Measurements from ENCODE around the gene SPTBN1.

Gene SPTBN1

DNA sequence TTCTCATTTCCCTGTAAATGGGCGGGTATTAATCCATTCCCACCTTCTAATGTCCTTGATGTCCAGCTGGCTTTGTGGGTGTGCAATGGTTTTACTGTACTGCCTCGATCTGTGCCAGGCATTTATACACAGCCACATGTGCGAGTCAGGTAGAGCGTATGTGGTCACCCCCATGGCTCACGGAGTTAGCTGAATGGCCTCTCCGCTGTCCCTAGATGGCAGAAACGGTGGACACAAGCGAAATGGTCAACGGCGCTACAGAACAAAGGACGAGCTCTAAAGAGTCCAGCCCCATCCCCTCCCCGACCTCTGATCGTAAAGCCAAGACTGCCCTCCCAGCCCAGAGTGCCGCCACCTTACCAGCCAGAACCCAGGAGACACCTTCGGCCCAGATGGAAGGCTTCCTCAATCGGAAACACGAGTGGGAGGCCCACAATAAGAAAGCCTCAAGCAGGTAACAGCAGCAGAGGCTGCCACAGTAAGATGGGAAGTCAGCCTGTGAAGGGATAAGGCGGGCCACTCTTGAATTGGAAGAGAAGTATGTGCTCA lies 208.2 kb downstream of the SPTBN1 start:
- DNase-seq, result no peak

- peak; percentile 64 for DNase-seq
Measured at GRCh38 chr2:54665436-54665856, 209.3 kb downstream of the SPTBN1 start.

DNA sequence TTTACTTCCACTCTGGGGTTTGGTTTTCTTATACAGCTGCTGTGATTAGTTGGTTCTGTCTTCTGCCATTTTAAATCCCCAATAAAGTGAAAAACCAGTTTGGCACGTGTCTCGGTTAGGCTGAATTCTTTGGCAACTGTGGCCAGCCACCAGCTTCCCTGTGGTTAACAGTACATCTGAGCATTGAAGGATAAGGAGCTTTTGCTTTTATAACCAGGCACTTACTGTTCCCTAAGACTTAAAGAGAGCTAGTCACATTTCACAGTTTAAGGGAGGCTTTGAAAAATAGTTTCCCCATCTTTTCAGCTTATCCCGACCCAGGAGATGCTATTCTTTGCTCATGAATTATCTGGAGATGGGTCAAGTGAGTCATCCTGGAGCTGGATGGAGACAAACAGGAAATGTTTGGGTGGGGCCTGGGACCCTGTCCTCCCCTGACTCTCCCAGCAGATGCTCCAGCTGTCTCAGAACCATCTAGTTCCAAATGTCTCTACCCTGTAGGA lies 210.1 kb downstream of the SPTBN1 start:
- DNase-seq, result no peak

- peak; percentile 91 for DNase-seq
Measured at GRCh38 chr2:54666634-54667265, 210.6 kb downstream of the SPTBN1 start.

DNA sequence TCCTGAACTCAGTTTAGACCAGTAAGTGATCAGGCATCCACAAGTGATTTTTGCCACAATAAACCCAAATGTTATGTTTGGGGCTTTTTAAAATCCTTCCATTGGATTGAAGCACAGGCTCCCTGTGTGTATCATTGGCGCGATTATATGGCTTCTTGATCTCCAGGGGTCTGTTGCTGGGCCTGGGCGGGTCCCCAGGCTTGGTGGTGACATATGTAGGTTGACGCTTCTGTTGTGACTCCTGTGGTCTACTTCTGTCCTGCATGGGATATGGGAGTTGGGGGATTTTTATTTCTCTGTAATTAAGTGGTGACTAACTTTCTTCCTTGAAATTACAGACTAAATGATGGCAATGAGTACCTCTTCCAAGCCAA lies 211.1 kb downstream of the SPTBN1 start:
- no peak for DNase-seq

DNA sequence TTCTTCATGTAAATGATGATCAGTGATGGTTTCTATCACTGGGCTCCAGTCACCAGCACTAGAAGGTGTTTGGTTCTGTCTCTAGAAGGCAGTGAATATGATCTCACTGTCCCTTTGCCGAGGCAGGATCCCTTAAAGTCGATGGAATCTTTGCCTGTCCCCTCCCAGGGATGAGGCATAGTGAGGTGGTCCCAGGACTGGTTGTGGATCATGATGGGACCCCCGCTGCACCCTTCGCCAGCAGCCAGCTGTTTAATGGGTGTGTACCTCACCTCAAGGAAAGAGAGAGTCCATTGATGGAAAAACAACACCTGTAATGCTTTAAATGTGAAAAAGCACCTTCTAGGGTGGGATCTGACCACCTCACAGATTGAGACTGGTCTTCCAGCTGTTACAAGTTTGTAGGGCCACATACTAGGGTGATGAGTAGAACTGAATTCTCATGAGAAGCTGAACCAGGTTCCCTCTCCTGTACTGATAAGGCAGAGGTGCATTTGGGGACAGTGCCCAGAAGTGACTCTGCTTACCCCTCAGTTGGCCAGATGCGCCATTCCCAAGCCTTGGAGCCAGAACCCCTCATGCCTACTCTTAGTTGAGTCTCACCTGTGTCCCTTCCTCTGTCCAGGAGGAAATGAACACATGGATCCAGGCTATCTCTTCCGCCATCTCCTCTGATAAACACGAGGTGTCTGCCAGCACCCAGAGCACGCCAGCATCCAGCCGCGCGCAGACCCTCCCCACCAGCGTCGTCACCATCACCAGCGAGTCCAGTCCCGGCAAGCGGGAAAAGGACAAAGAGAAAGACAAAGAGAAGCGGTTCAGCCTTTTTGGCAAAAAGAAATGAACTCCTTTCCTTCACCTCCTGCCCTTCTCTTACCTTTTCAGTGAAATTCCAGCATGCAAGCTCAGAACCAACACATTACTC lies 211.9 kb downstream of the SPTBN1 start:
- no peak for DNase-seq

DNA sequence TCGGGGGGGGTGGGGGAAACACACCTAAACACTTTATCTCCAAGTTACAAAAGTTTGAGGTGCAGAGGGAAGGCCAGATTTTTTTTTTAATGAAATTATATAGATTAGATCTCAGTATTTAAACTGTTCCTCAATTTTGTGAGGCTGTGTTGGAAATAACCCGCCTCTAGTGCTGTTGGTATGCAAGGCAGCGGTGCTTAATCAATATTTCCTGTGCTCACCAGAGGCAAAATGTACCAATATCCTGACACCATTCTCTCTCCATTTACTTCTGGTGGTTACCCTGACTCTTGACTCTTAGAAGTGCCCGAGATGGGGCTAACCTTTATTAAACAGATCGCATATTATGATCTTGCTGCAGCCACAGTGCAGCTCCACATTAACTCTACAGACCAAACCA lies 212.6 kb downstream of the SPTBN1 start:
- no peak for DNase-seq

DNA sequence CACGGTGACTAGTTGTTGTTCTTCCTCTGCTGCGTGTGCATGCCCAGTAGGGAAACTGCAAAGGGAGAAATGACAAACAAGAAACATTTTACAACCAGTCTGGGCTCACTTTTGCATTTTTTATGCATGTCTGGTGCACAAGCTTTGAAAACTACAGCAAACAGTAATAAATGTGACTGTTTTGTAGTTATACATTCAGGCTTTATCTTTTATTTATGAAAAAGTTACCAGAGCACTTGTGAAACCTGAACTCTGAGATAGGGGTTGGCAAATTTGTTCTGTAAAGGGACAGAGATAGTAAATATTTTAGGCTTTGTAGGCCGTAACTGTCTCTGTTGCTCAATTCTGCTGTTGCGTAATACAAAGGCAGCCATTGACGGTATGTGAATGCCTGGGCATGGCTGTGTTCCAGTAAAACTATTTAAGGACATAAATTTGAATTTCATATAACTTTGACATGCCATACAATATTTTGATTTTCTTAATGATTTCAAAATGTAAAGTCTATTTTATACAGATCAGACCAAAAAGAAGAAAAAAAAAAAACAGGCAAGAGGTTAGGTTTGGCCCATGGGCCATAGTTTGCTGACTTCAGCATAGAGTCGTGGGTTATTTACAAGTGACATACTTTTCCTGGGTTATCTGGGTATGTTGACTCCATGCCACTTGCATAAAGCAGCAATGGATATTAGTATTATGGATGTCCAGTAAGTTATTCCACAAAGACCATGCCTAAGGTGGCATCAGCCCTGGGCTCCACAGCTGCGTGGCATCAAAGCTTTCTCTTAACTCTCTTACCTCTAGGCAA lies 213.8 kb downstream of the SPTBN1 start:
- DNase-seq, result no peak

- DNase-seq, result no peak
Measured at GRCh38 chr2:54670485-54671009, 214.4 kb downstream of the SPTBN1 start.

DNA sequence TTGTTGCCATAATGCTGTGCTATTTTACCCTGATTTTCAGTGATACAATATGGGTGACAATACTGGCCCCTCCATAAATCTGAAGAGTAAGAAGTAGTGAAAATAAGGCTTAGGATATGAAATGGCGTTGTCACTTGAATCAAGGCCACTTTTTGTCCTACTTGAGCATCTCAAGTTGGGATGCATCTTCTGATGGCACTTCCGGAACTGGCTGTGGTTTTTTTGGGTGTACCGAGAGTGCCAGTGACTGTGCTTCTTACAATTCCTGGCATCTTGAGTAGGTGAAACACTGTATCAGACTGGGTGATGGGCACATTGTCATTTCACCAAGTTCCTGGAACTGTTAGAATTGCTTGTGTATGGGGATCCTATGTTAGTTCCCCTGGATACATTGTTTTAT lies 214.9 kb downstream of the SPTBN1 start:
- no peak for DNase-seq

GRCh38 chr2:54671875-54672589 lies 215.9 kb downstream of the SPTBN1 start:
- no peak for DNase-seq

DNA sequence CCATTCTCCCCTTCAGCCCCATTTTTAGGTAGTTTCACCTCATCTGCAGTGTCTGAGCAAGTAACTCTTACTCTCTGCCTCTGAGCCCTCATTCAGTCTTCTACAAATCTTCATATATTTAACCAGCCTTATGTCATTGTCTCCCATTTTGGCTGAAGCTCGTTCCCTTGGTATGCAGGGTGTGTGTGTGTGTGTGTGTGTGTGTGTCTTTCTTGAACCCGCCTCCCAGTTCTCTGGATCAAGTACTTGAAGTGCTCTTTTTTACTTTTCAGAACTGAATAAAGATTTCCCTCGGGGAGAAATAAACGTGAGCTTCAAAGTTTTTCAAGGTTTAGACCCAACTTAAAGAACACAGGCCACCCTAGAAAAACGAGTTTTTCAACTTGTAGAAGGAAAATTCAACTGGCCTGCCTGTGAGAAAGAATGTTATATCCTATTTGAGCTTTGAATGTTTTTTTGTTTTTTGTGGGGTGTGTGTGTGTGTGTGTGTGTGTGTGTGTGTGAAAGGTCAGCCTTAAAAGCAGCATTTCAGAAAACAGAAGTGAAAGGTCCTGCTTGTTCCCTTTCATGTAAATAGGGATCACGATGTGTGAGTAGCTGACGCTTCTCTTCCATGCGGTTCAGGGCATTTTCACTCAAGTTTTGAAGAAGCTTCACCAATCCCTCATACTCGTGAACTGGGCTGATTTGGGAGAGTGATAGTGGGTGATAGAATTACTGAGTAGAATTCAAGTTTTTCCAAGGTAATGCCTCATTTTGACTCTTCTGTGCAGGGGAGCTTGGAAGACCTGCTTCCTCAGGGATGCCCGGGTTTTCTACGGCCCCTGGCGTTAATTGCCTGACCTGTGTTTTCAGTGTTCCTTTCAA lies 216.7 kb downstream of the SPTBN1 start:
- DNase-seq, result no peak

DNA sequence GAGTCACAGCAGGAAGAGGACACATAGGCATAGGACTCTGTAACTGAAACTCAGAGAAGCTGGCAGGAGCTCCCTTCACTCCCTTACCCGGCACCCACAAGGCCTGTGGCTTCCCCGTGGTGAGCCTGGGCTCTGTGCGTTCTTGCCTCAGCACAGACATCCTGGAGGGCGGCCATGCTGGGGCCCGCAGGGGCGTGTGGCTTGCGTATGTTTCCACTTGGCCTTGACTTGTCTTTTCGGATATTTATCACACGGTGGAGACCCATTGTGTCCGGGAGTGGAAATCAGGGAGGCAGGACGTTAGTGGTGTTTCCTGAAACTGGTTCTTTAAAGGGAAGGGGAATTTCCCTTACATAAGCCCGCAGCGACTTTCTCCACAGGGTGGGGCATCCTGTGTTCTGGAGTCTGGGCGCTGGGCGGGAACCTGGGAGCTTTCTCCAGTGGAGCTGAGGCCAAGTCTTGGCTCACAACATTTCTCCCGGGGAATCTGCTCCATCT lies 217.4 kb downstream of the SPTBN1 start:
- no peak for DNase-seq

DNA sequence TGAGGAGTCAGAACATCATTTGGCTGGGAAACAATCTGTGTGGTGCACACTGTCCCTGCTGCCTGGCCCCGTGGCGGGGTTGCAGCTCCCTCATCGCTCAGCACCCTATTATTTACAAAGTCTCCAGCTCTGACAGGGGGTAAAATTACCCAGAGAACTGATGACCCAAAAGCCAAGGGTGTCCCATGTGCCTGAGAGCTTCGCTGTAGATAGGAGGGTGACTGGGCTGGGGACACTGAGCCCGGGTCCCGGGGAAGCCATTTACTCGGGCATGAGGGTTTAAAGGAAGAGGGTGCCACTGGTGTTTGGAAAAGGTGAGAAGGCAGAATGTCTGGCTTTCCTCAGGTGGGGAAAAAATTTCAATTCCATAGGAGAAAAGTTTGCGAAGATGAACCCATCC lies 219.2 kb downstream of the SPTBN1 start:
- DNase-seq, result no peak

- no peak for DNase-seq
Measured at GRCh38 chr2:54675738-54676137, 219.6 kb downstream of the SPTBN1 start.

DNA sequence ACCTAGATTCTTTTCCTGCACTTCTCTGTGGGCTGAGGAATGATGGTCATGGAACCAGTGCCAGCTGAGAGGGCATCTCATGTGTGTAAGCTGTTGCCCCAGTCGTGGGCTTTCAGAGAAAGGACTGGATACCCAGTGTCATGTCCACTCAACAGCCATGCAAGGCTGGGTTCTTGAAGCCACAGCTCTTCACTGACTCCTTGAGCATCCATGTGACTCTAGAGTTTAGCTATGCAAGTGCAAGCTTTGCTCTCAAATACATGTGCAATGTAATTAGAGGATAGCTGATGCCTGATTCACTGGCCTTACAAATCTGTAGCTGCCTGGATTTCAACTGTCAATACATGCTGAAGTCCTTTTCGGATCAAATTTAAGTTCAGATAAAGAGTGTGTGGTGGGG lies 220.5 kb downstream of the SPTBN1 start:
- no peak for DNase-seq

DNA sequence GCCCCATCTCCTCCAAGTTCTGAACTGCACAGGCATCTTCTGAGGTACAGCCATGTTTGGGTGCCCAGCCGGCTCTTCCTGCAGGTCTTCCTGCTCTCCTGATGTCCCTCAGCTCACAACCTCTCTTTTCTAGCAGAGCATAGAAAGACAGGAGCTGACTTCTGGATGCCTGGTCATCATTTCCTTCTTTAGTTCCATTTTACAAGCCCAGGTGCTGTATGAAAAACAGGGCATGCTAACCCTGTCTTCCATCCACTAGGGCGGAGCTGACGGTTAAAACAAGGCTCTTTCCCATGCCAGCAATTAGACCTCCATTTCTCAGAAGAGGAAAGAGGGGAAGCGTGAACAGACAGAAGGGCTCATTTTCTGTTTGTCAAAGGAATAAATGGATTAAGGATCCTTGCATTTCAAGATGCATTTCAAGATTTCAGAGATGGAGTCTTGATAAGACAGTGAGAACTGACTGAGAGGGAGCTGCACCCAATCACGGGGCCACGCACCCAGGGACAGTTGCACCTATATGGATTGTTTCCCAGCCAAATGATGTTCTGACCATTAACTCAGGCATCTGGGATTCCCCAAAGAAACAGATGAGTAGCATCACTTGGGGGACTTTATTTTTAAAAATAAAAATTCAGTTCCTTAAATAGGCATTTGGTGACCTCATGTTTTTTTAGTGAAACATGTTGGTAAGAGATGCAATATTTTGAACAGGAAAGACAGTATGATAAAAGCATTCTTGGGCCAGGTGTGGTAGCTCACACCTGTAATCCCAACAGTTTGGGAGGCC lies 221.5 kb downstream of the SPTBN1 start:
- no peak for DNase-seq

GRCh38 chr2:54678719-54679118 lies 222.6 kb downstream of the SPTBN1 start:
- DNase-seq, result no peak

DNA sequence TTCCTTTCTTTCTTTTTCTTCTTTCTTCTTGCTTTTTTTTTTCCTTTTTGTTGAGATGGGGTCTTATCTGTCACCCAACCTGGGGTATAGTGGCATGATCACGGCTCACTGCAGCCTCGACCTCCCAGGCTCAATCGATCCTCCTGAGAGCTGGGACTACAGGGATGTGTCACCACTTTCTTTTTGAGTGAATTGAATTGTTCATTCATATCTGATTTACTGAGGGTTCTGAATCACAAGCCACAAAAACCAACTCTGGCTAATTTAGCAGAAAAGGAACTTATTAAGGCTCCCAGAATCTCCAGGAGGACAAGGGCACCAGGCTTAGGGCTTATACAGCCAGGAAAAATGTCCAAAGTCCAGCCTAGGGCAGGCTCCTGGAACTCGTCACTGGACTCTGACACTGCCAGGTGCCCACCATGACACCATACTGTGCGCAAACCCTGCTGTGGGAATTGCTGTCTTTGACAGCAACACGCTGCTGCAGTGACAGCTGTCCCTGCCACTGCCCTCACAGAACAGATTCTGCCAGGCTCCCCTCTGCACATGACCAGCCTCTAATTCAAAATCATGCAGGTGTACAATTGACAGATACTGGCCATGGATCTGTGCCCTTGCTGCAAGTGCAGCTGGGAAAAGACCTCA lies 224.4 kb downstream of the SPTBN1 start:
- DNase-seq, result peak; percentile 19

DNA sequence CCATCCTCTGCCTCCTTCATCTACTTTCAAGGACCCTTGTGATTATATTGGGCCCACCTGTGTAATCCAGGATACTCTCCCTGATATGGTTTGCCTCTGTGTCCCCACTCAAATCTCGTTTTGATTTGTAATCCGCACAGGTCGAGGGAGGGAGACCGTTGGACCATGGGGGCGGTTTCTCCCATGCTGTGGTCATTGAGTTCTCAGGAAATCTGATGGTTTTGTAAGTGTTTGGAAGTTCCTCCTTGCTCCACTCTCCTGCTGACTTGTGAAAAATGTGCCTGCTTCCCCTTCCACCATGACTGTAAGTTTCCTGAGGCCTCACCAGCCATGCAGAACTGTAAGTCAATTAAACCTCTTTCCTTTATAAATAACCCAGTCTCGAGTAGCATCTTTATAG lies 225.3 kb downstream of the SPTBN1 start:
- no peak for DNase-seq

Data from NCI-H1694 treated with DMSO at 0.1 percent for 48 hours (cell line).